PFSK-1 (cell line): ENCODE measurements around the gene ARHGAP4.

Experiments used
- FOXP2 ChIP-seq: optimal IDR thresholded peaks from 2 replicates; pipeline ENCODE3; 2011; ENCODE audit warnings: borderline replicate concordance, control low read depth, inconsistent platforms; ENCODE audit not compliant: insufficient read depth; ENCODE audit errors: extremely low read length, extremely low read depth
- POLR2AphosphoS5 ChIP-seq: IDR thresholded peaks from 2 replicates; pipeline ENCODE4 v1.6.1; 2012; ENCODE audit warnings: low read depth, mild to moderate bottlenecking, control low read depth, low read length, moderate library complexity
- SIN3A ChIP-seq: IDR thresholded peaks from 2 replicates; pipeline ENCODE4 v1.6.1; 2012; ENCODE audit warnings: mild to moderate bottlenecking, low read length, moderate library complexity, borderline replicate concordance; ENCODE audit not compliant: insufficient read depth
- TAF1 ChIP-seq: IDR thresholded peaks from 2 replicates; pipeline ENCODE4 v1.6.1; 2012; ENCODE audit warnings: low read length, control low read depth, borderline replicate concordance; ENCODE audit not compliant: insufficient read depth
- TF ChIP-seq, protein P1 (sequence below), 2 experiments: IDR thresholded peaks; 2 replicates each; pipeline versions ENCODE4 v1.6.1 to v1.8.0; 2011 to 2012; ENCODE audit warnings: low read depth in 2 of 2, low read length in 2 of 2, control low read depth in 1 of 2, inconsistent platforms in 1 of 2, mild to moderate bottlenecking in 1 of 2, moderate library complexity in 1 of 2; ENCODE audit not compliant: insufficient read depth in 1 of 2

The ARHGAP4 gene

DNA sequence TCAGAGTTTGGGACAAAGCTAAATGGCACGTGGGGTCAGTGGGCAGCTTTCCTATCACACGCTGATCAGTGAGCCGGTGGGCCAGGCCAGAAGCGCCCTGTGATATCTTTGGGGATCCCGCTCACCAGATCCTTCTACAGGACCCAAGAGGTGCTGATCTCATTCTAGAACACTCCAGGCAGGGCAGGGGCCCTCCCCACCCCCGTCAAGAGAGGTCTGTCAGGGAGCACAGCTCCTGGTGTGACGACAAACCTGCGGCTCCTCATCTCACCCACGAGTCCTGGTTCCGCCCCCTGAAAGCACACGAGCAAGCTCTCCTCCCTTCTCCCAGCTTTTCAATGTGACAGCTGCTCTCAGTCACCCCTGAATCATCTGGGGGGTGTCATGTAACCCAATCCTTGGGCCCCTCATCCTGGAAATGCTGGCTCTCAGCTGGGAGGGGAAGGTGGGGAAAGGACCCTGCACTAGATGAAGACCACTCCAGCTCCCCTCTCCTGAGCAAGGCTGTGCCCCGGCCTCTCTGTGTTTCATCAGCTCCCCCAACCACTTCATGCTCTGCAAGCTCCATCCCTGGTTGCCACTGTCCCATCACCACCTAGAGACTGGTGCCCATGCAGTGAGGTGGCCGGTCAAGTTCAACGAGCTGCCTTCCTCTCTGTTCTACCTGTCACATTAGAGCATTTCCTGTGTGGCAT, 40.9 kb upstream of the ARHGAP4 start:
- TF ChIP-seq, protein P1, sequence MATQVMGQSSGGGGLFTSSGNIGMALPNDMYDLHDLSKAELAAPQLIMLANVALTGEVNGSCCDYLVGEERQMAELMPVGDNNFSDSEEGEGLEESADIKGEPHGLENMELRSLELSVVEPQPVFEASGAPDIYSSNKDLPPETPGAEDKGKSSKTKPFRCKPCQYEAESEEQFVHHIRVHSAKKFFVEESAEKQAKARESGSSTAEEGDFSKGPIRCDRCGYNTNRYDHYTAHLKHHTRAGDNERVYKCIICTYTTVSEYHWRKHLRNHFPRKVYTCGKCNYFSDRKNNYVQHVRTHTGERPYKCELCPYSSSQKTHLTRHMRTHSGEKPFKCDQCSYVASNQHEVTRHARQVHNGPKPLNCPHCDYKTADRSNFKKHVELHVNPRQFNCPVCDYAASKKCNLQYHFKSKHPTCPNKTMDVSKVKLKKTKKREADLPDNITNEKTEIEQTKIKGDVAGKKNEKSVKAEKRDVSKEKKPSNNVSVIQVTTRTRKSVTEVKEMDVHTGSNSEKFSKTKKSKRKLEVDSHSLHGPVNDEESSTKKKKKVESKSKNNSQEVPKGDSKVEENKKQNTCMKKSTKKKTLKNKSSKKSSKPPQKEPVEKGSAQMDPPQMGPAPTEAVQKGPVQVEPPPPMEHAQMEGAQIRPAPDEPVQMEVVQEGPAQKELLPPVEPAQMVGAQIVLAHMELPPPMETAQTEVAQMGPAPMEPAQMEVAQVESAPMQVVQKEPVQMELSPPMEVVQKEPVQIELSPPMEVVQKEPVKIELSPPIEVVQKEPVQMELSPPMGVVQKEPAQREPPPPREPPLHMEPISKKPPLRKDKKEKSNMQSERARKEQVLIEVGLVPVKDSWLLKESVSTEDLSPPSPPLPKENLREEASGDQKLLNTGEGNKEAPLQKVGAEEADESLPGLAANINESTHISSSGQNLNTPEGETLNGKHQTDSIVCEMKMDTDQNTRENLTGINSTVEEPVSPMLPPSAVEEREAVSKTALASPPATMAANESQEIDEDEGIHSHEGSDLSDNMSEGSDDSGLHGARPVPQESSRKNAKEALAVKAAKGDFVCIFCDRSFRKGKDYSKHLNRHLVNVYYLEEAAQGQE (IDR thresholded peaks at IDR 0.05; ENCODE audit: insufficient read depth in 1 of 2, low read depth in 2 of 2, low read length in 2 of 2): no peak
- TF ChIP-seq POLR2AphosphoS5: no peak

DNA sequence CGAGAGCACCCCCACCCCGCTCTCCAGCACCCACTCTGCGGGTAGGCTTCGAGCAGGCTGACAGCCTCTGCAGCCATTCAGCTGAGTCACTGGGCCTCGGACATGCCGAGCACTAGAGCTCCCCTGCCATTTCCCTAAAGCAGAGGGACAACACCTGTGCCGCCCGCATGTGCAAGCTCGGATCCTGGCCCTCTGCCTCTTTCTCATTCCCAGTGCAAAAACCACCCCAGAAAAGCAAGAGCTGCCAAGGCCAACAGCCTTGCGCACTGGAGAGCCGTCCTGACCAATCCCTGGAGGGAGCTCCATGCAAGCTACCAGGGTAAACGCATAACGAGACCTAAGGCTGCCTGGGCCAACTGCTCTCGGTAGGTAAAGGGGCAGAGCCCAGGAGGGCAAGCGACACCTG, 40.2 kb upstream of the ARHGAP4 start:
- TF ChIP-seq, protein P1 (IDR thresholded peaks at IDR 0.05; ENCODE audit: insufficient read depth in 1 of 2, low read depth in 2 of 2, low read length in 2 of 2): no peak
- TF ChIP-seq TAF1 (no peak), FOXP2 (no peak), SIN3A (no peak), POLR2AphosphoS5 (no peak)

DNA sequence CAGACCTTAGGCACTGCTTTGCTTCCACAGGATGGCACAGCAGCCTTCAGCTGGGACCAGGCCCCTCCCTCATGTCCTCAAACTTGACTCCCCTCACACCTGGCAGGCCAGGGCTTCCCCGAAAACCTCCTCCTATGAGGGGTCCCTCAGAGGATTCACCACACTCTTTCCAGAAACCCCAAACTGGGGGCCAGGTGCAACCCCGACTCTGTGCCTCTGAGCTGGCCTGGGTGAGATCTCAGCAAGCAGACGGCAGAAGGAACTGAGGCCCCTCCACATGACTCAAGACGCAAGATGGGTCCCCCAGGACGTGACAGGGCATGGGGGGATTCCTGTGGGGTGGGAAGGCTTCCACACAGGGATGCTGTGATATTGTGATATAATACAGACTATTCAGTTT, 39.3 kb upstream of the ARHGAP4 start:
- TF ChIP-seq, protein P1 (IDR thresholded peaks at IDR 0.05; ENCODE audit: insufficient read depth in 1 of 2, low read depth in 2 of 2, low read length in 2 of 2): no peak
- TF ChIP-seq POLR2AphosphoS5 (no peak), SIN3A (no peak), TAF1 (no peak), FOXP2 (no peak)

DNA sequence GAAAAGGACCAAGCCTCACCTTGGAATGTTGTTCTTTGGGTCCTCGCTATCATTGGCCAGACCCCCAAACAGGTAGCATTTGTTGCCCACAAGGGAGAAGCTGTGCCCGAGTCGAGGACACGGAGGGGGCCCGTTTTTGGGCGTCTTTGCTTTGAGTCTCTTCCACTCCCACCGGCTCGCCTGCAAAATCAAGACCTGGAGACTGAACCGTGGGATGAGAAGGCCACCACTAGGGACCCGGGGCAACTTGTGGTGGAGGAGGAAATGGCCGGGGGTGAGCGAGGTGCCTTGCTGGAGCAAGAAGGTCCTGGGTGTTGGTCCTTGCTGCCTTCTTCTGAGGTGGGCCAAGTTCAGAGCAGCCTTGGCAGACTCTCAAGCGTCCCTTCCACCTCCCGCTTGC, 38.0 kb upstream of the ARHGAP4 start:
- TF ChIP-seq SIN3A: no peak
- no peak for TF ChIP-seq TAF1
- TF ChIP-seq, protein P1 (IDR thresholded peaks at IDR 0.05; ENCODE audit: insufficient read depth in 1 of 2, low read depth in 2 of 2, low read length in 2 of 2): no peak
- no peak for TF ChIP-seq POLR2AphosphoS5
- no peak for TF ChIP-seq FOXP2

DNA sequence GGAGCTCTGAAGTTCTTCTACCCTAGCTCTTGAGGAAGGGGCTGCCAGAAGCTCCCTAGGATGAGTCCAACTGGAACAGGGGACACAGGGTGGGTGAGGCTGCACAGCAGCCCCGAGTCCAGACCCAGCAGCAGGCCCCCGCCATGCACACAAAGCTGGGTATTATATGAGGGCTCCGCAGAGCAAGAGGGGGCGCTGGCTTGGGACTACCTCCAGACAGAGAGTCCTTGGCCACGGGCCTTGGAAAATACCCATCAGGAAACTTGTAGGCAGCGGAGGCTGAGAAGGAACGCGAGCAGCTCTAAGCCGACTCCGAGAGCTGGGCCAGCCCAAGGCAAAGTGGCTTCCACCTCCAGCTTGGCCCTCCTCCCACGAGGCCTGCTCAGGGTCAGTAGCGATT, 37.5 kb upstream of the ARHGAP4 start:
- TF ChIP-seq TAF1 (no peak), SIN3A (no peak), POLR2AphosphoS5 (no peak), FOXP2 (no peak)
- TF ChIP-seq, protein P1 (IDR thresholded peaks at IDR 0.05; ENCODE audit: insufficient read depth in 1 of 2, low read depth in 2 of 2, low read length in 2 of 2): no peak
